ENCODE measurements around the gene METTL21A.
A peak's percentile ranks its signal among the peaks of the same experiment; 100 is the strongest.
"Not testable (repeated sequence)": the region's sequence is repeated elsewhere in the genome, so short reads cannot be mapped to it uniquely, and the experiment has no call there.

The METTL21A gene

DNA sequence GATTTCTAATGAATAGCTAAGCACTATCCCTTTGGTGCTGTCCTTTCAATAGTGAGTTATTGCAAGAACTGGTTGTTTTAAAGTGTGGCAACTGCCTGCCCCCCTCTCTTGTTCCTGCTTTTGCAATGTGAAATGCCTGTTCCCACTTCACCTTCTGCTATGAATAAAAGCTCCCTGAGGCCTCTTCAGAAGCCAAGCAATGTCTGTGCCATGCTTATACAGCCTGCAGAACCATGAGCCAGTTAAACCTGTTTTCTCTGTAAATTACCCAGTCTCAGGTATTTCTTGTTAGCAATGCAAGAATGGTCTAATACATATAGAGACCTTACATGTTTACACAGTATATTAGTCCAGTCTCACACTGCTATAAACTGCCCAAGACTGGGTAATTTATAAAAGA is 15.0 kb upstream of the METTL21A start:
- no peak for DNase-seq (ENCODE audit: low read depth in 2 of 2)
- TF ChIP-seq CTCF (IDR thresholded peaks at IDR 0.05; ENCODE audit: low read depth, low read length), result no peak
- no peak overlapping the region for H3K4me3 ChIP-seq (replicated peaks in 1 of 2; ENCODE audit: low read depth in 2 of 2, low read length in 2 of 2)

DNA sequence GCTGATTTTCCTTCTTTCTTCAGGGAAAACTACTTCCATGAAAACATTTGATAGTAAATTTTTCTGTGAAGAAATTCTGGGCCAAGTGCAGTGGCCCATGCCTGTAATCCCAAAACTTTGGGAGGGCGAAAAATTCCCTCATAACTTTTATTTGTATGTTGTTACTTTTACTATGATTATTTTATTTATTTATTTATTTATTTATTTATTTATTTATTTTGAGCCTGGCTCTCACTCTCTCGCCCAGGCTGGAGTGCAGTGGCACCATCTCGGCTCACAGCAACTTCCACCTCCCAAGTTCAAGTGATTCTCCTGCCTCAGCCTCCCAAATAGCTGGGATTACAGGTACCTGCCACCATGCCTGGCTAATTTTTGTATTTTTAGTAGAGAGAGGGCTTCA is 14.1 kb upstream of the METTL21A start:
- DNase-seq (ENCODE audit: low read depth in 2 of 2); H3K4me3 ChIP-seq (replicated peaks in 1 of 2; ENCODE audit: low read depth in 2 of 2, low read length in 2 of 2): not testable (repeated sequence)

DNA sequence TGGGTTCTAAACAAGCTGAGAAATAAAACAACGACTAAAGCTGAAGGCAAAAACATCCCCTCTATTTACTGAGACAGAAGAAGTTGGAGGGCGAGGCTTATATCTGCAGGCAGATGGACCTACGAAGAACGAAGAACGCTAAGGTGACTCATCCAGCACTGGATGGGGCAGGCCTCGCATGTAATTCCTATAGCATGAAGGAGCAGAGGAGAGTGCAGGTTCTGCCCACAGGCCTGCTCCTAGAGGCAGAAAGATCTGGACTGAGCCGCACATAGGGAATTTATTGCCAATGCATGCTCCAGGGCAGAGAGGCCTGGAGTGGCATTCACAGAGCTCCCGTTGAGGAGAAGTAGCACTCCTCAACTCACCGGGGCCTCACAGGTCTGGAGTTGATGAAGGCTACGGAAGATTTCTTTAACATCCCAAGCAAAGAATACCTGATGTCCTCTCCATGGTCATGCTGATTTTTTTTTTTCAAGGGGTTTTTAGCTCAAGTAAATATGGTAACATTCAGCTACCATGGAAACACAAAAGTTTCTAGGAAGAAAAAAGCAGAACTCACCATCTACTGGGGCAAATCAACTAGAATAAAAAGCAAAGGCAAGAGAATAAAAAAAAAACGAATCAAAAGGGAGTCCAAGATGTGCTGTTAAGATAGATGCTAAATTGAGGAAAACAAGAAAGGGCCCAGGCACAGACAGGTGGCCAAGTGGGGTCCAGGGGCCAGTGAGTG is 10.4 kb upstream of the METTL21A start:
- H3K4me3 ChIP-seq (replicated peaks in 1 of 2; ENCODE audit: low read depth in 2 of 2, low read length in 2 of 2), result no peak overlapping the region
- DNase-seq (ENCODE audit: low read depth in 2 of 2), result peak in 1 of 2 donors; percentile 32
- TF ChIP-seq CTCF (IDR thresholded peaks at IDR 0.05; ENCODE audit: low read depth, low read length), result no peak

- no peak overlapping the region for H3K4me3 ChIP-seq (replicated peaks in 1 of 2; ENCODE audit: low read depth in 2 of 2, low read length in 2 of 2)
- no peak for TF ChIP-seq CTCF (IDR thresholded peaks at IDR 0.05; ENCODE audit: low read depth, low read length)
- no peak for DNase-seq (ENCODE audit: low read depth in 2 of 2)
Measured at GRCh38 chr2:207633686-207634085, 8.5 kb upstream of the METTL21A start.

DNA sequence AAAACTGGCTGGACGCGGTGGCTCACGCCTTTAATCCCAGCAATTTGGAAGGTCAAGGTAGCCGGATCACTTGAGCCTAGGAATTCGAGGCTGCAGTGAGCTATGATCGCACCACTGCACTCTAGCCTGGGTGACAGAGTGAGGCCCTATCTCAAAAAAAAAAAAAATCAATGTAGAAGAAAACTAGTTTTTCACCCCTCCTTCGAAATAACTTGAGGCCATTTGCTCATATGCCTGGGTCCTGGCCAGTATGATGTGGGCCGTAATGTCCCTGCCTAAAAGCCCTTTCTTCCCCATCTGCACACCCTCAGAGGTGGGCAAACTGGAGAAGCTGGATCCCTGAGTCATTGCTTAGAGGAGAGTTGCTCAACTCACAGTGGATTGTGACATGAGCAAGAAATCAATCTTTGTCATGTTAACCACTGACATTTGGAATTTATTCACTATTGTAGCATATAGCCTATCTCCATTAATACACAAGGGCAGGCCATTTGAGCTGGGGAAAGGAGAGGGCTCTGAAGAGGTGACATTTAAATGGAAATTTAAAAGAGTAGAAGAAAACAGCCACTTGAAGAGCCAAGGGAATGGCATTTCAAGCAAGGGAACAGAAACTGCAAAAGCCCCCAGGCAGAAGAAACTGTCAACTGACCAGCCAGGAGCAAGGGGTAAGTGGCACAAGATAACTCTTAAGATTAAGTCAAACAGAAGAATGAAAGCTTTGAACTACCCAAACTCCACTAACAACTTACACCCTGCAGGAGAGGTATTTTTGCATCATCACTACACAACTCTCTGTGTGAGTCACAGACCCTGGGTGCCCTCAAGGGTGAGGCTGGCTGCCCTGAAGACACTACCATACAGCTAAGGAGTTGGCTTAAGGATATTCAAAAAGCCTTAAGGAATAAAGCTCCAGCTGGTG is 7.6 kb upstream of the METTL21A start:
- peak; percentile 47 to 64 for DNase-seq (ENCODE audit: low read depth in 2 of 2)
- no peak overlapping the region for H3K4me3 ChIP-seq (replicated peaks in 1 of 2; ENCODE audit: low read depth in 2 of 2, low read length in 2 of 2)
- TF ChIP-seq CTCF (IDR thresholded peaks at IDR 0.05; ENCODE audit: low read depth, low read length), result no peak

DNA sequence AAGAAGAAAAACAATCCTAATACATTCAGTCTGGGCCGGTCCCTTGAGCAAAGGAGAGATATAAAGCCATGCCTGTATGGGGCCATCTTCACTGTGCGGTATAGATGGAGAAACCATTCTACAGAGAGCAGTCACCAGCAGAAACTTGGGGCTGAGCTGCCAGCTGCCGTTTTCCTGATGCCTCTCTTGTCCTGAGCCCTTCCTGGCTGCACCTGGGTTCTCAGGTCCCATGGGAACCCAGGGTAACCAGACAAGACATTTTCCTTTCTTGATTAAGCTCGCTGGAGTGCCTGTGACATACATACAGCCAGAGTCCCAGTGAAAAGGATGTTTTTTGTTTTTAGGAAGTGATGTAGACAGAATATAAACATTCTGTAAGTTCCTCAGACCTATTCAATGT is 5.3 kb upstream of the METTL21A start:
- no peak for TF ChIP-seq CTCF (IDR thresholded peaks at IDR 0.05; ENCODE audit: low read depth, low read length)
- DNase-seq (ENCODE audit: low read depth in 2 of 2), result no peak
- no peak overlapping the region for H3K4me3 ChIP-seq (replicated peaks in 1 of 2; ENCODE audit: low read depth in 2 of 2, low read length in 2 of 2)

DNA sequence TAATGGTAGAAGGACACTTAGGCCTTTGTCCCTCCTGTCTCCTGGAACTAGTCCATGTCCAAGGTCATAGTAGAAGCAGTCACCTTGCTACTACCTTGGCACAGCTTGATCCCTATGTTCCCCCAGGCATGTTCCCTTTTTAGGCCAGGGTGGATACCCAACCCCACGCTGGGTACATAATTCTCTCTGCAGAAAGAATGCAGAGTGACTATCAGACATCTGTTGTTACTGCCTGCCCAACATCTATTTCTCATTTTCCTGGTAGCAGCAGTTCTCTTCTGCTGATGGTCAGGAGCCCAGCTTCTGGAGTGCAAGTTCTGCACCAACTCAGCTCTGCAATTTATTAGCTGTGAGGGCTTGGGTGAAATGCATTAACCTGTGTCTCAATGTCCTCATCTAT is 4.4 kb upstream of the METTL21A start:
- H3K4me3 ChIP-seq (replicated peaks in 1 of 2; ENCODE audit: low read depth in 2 of 2, low read length in 2 of 2), result no peak overlapping the region
- no peak for DNase-seq (ENCODE audit: low read depth in 2 of 2)
- no peak for TF ChIP-seq CTCF (IDR thresholded peaks at IDR 0.05; ENCODE audit: low read depth, low read length)
